GM19328 (cell line): Measurements from ENCODE around the gene LSM7.

Experiments
- ATAC-seq: cut with Tn5 transposase; IDR thresholded peaks from one replicate; pipeline ENCODE4 v1.9.1; 2021; ENCODE audit warnings: mild to moderate bottlenecking, moderate library complexity; ENCODE audit not compliant: unreplicated experiment

Gene LSM7

GRCh38 chr19:2325281-2326046 is 2.9 kb downstream of the LSM7 start:
- no peak for ATAC-seq

- no peak for ATAC-seq
Measured at GRCh38 chr19:2324220-2324948, 4.0 kb downstream of the LSM7 start.

- ATAC-seq, result no peak
Measured at GRCh38 chr19:2323707-2324106, 4.7 kb downstream of the LSM7 start.

GRCh38 chr19:2321565-2322283 is 6.7 kb downstream of the LSM7 start:
- no peak for ATAC-seq

- ATAC-seq, result no peak
Measured at GRCh38 chr19:2320939-2321338, 7.4 kb downstream of the LSM7 start.

- no peak for ATAC-seq
Measured at GRCh38 chr19:2320049-2320448, 8.3 kb downstream of the LSM7 start.

GRCh38 chr19:2319551-2319950 is 8.8 kb downstream of the LSM7 start:
- no peak for ATAC-seq

GRCh38 chr19:2318923-2319322 is 9.5 kb downstream of the LSM7 start:
- no peak for ATAC-seq

- no peak for ATAC-seq
Measured at GRCh38 chr19:2317756-2318155, 10.6 kb downstream of the LSM7 start.

GRCh38 chr19:2317300-2317699 is 11.1 kb downstream of the LSM7 start:
- no peak for ATAC-seq

GRCh38 chr19:2315818-2316353 is 12.5 kb downstream of the LSM7 start:
- ATAC-seq, result no peak

- no peak for ATAC-seq
Measured at GRCh38 chr19:2315121-2315817, 13.1 kb downstream of the LSM7 start.

GRCh38 chr19:2312820-2313501 is 15.4 kb downstream of the LSM7 start:
- ATAC-seq, result no peak

GRCh38 chr19:2311093-2311492 is 17.3 kb downstream of the LSM7 start:
- ATAC-seq, result no peak

- ATAC-seq, result no peak
Measured at GRCh38 chr19:2309734-2310362, 18.5 kb downstream of the LSM7 start.

- ATAC-seq, result no peak
Measured at GRCh38 chr19:2308114-2308556, 20.3 kb downstream of the LSM7 start, which contains the start of gene LINGO3. Gene LINGO3 (minus strand): TSS chr19:2308154. CDS start chr19:2291776, 16,378 bp downstream.

GRCh38 chr19:2307518-2308012 is 20.8 kb downstream of the LSM7 start:
- no peak for ATAC-seq

GRCh38 chr19:2306971-2307370 is 21.4 kb downstream of the LSM7 start:
- no peak for ATAC-seq

GRCh38 chr19:2306281-2306806 is 22.0 kb downstream of the LSM7 start:
- no peak for ATAC-seq
